ENCODE data around the gene NCOA1. TPM values are rescaled to one million over a fixed set of nuclear protein-coding genes. Genes with fewer than 3 reads are reported as not detected.

NCOA1 gene
- total RNA-seq, 4 donors from 2014 or later: 33.9 to 91.2 (median 60.1) TPM

DNA sequence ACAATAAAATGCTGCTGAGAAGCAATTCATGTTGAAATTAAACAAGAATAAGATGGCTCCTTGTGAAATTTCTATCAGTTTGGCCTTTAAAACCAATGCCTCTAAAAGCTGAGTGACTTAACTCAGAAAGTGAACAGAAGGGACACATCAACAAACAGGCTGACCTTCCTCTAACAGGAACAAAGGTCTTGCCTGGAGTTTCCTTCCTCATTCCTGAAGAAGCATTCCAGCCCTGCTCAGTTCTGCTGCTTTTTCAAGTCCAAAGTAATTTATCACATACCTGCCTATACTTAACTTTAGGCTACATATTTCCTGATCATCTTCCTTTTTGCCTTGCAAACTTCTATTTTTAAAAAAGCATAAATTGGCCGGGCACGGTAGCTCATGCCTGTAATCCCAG lies 288.1 kb downstream of the NCOA1 start:
- no peak for ATAC-seq
- in situ Hi-C loops (cut with MboI; ENCODE audit: low sequenced_read_pairs in 4 of 4) (loop anchor here in 1 of 4 donors (25.0 kb wide), 1 partner anchor 367 kb away; no protein-coding TSS in a partner anchor), intact Hi-C loops (cut with DNase I; ENCODE audit: low total_unique reads) (no loop called here)
- Histone ChIP-seq H3K9me3 (no peaks in the 10 kb centered on the region), H3K4me1 (no peaks in the 10 kb centered on the region), H3K27ac (no peak overlapping the region), H3K36me3 (no peaks in the 10 kb centered on the region), H3K4me3 (no peak overlapping the region), H3K27me3 (no peaks in the 10 kb centered on the region)
- DNase-seq: no peak
- TF ChIP-seq POLR2A (IDR thresholded peaks at IDR 0.05): no peak
- TF ChIP-seq, protein P1, sequence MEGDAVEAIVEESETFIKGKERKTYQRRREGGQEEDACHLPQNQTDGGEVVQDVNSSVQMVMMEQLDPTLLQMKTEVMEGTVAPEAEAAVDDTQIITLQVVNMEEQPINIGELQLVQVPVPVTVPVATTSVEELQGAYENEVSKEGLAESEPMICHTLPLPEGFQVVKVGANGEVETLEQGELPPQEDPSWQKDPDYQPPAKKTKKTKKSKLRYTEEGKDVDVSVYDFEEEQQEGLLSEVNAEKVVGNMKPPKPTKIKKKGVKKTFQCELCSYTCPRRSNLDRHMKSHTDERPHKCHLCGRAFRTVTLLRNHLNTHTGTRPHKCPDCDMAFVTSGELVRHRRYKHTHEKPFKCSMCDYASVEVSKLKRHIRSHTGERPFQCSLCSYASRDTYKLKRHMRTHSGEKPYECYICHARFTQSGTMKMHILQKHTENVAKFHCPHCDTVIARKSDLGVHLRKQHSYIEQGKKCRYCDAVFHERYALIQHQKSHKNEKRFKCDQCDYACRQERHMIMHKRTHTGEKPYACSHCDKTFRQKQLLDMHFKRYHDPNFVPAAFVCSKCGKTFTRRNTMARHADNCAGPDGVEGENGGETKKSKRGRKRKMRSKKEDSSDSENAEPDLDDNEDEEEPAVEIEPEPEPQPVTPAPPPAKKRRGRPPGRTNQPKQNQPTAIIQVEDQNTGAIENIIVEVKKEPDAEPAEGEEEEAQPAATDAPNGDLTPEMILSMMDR (IDR thresholded peaks at IDR 0.05 in 4 of 5, conservative IDR thresholded peaks at IDR 0.05 in 1 of 5): no peak

DNA sequence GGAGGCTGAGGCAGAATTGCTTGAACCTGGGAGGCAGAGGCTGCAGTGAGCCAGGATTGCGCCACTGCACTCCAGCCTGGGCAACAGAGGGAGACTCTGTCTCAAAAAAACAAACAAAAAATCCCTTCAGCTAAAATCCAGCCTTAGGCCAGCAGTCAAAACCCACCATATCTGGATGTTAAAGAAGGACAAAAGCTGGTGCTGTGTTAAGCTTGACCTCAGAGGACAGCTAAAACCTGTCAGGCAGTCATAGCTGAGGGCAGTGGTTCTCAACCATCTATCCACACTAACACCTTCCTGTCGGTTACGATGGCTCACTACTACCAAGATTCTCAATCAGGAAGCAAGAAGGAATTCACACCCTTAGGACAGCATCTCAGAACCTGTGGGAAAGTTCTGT lies 292.6 kb downstream of the NCOA1 start:
- Histone ChIP-seq H3K36me3 (no peaks in the 10 kb centered on the region), H3K9me3 (no peaks in the 10 kb centered on the region), H3K4me3 (no peak overlapping the region), H3K27ac (no peak overlapping the region), H3K27me3 (no peaks in the 10 kb centered on the region), H3K4me1 (no peaks in the 10 kb centered on the region)
- intact Hi-C loops (cut with DNase I; ENCODE audit: low total_unique reads) (no loop called here), in situ Hi-C loops (cut with MboI; ENCODE audit: low sequenced_read_pairs in 4 of 4) (loop anchor here in 1 of 4 donors (25.0 kb wide), 1 partner anchor 371 kb away; no protein-coding TSS in a partner anchor)
- no peak for DNase-seq
- no peak for TF ChIP-seq POLR2A (IDR thresholded peaks at IDR 0.05)
- TF ChIP-seq, protein P1 (IDR thresholded peaks at IDR 0.05 in 4 of 5, conservative IDR thresholded peaks at IDR 0.05 in 1 of 5): no peak
- no peak for ATAC-seq

DNA sequence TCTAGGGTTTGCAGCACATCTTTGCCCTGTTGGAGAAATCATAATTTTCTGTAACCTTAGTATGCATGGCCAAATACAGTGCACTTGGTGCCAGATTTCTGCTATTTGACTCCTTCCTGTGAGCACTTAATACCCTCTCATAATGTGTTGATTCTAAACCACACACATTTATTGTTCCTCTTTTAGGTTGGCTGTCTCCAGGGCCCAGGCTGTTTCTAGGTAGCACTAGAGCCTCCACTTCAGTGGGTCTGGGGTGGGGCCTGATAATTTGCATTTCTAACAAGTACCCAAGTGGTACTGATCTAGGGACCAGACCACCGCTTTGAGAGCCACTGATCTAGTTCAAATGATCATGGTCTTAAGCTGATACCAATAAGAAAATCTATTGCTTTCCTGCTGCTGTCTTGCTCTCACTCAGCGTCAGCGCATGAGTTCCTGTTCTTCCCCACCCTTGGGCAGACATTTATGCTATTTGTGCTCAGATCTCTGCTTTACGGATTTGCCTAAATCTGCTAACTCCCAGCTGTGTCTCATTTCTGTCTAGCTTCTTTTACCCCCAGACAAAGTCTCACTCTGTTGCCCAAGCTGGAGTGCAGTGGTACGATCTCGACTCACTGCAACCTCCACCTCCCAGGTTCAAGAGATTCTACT lies 294.7 kb downstream of the NCOA1 start:
- no peak overlapping the region for H3K4me3 ChIP-seq
- no peaks in the 10 kb centered on the region for H3K36me3 ChIP-seq
- intact Hi-C loops (cut with DNase I; ENCODE audit: low total_unique reads): no loop called here
- no peaks in the 10 kb centered on the region for H3K9me3 ChIP-seq
- no peak for TF ChIP-seq POLR2A (IDR thresholded peaks at IDR 0.05)
- TF ChIP-seq, protein P1 (IDR thresholded peaks at IDR 0.05 in 4 of 5, conservative IDR thresholded peaks at IDR 0.05 in 1 of 5): no peak
- H3K27ac ChIP-seq: no peak overlapping the region
- H3K4me1 ChIP-seq: no peaks in the 10 kb centered on the region
- in situ Hi-C loops (cut with MboI; ENCODE audit: low sequenced_read_pairs in 4 of 4): loop anchor here in 1 of 4 donors (25.0 kb wide), 1 partner anchor 373 kb away; no protein-coding TSS in a partner anchor
- DNase-seq (no peak), ATAC-seq (no peak)
- H3K27me3 ChIP-seq: no peaks in the 10 kb centered on the region

DNA sequence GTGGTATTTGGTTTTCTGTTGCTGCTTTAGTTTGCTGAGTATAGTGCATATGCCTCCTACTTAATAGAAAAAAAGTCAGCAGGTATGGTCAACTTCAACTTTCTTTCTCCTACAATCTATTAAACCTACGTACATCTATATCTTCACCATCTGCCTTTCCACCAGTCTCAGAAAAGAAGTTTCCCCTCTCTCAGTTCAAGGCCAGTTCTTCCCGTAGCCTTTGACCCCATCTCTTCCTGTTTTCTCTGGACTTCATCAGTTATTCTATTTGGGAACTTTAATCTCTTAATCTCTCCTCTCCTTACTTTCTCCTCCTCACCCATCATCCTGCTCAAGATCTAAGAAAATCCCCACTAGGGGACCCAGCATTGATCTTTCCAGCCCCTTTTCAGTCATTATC lies 296.5 kb downstream of the NCOA1 start:
- DNase-seq (no peak), ATAC-seq (no peak)
- Histone ChIP-seq H3K4me3 (no peak overlapping the region), H3K27me3 (no peaks in the 10 kb centered on the region), H3K9me3 (no peaks in the 10 kb centered on the region), H3K36me3 (no peaks in the 10 kb centered on the region), H3K27ac (no peak overlapping the region), H3K4me1 (peaks cover 6 to 8% of the 10 kb centered on the region in 2 donors)
- TF ChIP-seq POLR2A (IDR thresholded peaks at IDR 0.05): no peak
- TF ChIP-seq, protein P1 (IDR thresholded peaks at IDR 0.05 in 4 of 5, conservative IDR thresholded peaks at IDR 0.05 in 1 of 5): no peak
- in situ Hi-C loops (cut with MboI; ENCODE audit: low sequenced_read_pairs in 4 of 4) (loop anchor here in 1 of 4 donors (25.0 kb wide), 1 partner anchor 375 kb away; no protein-coding TSS in a partner anchor), intact Hi-C loops (cut with DNase I; ENCODE audit: low total_unique reads) (no loop called here)
